KOPT-K1 (cell line): ENCODE data around the gene TREML4.

Experiments used
- H3K27ac ChIP-seq: fragments of 200-600 bp; sonication (generic); 2 replicates; pipeline ENCODE4 v1.5.1; 2016; ENCODE audit warnings: antibody characterized with exemption, mild to moderate bottlenecking, low read depth, low read length; ENCODE audit not compliant: poor library complexity, severe bottlenecking
- H3K36me3 ChIP-seq: fragments of 200-600 bp; sonication (generic); 2 replicates; pipeline ENCODE4 v1.5.1; 2017; ENCODE audit warnings: antibody characterized with exemption, mild to moderate bottlenecking, low read length, moderate library complexity; ENCODE audit not compliant: insufficient read depth
- H3K9me3 ChIP-seq: fragments of 200-600 bp; sonication (generic); 2 replicates; pipeline ENCODE4 v1.5.1; 2017; ENCODE audit warnings: antibody characterized with exemption, low read length, mild to moderate bottlenecking; ENCODE audit not compliant: insufficient read depth, poor library complexity, severe bottlenecking

TREML4 gene

DNA sequence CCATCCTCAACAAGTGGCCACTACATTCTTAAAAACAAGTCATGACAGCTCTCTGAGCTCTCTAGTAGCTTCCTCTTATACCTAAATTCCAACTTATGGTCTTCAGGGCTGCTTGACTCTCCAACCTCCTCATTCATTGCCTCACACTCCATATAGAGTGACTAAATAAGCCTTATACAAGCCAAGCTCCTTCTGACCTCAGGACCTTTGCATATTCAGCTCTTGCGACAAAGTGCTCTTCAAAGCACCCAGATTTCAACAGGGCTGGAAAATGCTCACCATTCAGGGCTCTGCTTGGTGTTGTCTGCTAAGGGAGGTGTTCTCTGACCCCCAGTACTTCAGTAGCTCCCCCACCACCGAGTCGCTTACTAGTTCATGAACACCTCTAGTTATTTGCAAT is 30.9 kb upstream of the TREML4 start:
- peaks cover 47% of the 10 kb centered on the region for H3K36me3 ChIP-seq
- H3K9me3 ChIP-seq, result no peaks in the 10 kb centered on the region
- H3K27ac ChIP-seq, result no peak overlapping the region

DNA sequence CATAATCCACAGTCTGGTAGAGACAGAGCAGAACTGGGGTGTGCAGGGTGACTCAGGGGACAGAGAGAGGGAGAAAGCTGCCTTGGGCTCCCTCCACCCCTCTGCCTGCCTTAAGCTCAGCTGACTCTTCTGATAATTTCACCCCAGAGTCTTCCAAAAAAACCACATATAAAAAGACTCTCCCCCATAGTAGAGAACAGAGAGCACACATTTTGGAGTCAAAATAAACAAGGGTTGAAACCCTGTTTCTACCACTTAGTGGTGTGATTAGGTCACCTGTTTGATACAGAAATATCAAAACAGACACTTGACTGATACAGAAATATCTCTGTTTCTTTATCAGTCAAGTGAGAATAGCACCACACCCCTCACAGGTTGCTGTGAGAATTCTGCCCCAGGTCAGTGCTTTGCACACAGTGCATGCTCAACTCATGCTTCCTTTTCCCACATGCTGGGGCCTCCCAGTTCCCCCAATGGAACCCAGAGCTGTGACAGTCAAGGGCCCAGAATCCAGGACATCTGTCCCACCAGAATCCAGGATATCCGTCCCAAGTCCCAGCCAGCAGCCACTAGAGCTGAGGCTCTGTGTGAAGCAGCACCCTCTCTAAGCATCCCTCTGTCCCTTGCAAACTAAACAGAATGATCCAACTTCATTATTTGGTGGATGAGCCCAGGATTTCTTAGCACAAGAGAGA is 28.4 kb upstream of the TREML4 start:
- Histone ChIP-seq H3K9me3 (no peaks in the 10 kb centered on the region), H3K27ac (peak overlapping the region; percentile 91), H3K36me3 (peaks cover 31% of the 10 kb centered on the region)

- H3K9me3 ChIP-seq, result no peaks in the 10 kb centered on the region
- peak overlapping the region; percentile 91 for H3K27ac ChIP-seq
Observed at GRCh38 chr6:41200296-41200900, 27.8 kb upstream of the TREML4 start.

GRCh38 chr6:41200901-41201763 is 27.0 kb upstream of the TREML4 start, which contains the start of gene TREML2:
TSS of gene TREML2 (minus strand) at chr6:41201149. CDS start at chr6:41201008, 141 bp downstream.
- peaks cover 21% of the 10 kb centered on the region; the same call in 1 of the 2 replicates for H3K36me3 ChIP-seq
- H3K27ac ChIP-seq, result peak within 1 kb of the TSS; percentile 91
- H3K9me3 ChIP-seq, result no peaks in the 10 kb centered on the region

More at GRCh38 chr6:41200296-41200900, 27.8 kb upstream of the TREML4 start:
- H3K36me3 ChIP-seq, result peaks cover 24% of the 10 kb centered on the region

DNA sequence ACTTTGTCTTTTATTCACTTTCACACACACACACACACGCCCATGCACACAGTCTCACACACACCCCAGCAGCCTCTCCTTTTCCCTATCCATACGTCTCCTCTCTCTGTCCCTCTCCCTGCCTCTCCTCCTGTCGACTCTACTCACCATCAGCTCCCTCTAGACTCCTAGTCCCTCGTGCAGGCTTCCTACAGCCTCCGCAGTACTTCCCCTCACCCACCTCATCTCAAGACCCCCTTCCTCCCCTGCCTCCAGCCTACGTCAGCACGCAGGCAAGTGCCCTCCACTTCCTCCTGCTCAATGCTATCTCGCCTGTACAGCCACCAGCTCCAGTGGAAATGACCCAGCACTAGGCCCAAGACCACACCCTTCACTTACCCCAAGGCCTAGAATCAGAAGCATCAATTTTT is 26.4 kb upstream of the TREML4 start:
- peaks cover 15% of the 10 kb centered on the region; the same call in 1 of the 2 replicates for H3K36me3 ChIP-seq
- peak overlapping the region; percentile 91 for H3K27ac ChIP-seq
- H3K9me3 ChIP-seq, result no peaks in the 10 kb centered on the region

- Histone ChIP-seq H3K27ac (no peak overlapping the region), H3K36me3 (no peaks in the 10 kb centered on the region), H3K9me3 (peaks cover 4% of the 10 kb centered on the region)
Observed at GRCh38 chr6:41204156-41204555, 24.0 kb upstream of the TREML4 start.

- Histone ChIP-seq H3K36me3 (no peaks in the 10 kb centered on the region), H3K9me3 (peaks cover 4% of the 10 kb centered on the region), H3K27ac (no peak overlapping the region)
Observed at GRCh38 chr6:41208439-41209106, 19.6 kb upstream of the TREML4 start.

DNA sequence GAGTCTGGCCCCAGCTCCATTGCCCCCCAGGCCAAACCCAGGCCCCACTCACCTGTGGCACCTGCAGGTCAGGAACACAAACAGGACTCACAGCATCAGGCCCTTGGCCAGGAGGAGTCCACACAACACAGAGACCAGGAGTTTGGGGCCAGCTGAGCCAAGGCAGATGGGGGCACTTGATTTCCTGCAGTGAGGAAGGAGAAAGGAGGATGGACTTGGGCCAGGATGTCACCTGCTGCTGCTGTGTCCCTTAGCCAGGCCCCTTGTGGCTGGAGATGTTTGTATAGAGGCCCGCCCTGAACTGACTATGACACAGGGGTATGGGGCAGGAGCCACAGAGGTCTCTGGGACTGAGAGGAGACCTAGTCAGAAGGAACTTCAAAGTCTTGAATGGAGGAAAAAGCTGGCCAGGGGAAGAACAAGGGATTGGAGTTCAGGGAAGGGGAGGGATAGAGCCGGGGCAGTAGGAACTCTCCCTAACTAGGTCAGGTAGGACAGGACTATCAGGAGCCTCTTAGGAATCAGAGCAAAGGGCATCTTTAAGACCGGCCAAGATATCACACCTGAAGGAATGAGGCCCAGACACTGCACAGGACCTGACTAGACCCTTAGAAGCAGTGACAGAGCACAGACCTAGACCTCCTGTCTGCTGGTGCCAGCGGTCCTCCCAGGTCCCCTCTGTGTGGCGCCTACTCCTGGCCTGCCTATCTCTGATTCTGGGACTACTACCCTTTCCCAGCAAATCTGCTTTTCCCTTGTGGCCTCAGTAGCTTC is 18.4 kb upstream of the TREML4 start:
- Histone ChIP-seq H3K36me3 (no peaks in the 10 kb centered on the region), H3K27ac (no peak overlapping the region), H3K9me3 (peaks cover 13% of the 10 kb centered on the region)

DNA sequence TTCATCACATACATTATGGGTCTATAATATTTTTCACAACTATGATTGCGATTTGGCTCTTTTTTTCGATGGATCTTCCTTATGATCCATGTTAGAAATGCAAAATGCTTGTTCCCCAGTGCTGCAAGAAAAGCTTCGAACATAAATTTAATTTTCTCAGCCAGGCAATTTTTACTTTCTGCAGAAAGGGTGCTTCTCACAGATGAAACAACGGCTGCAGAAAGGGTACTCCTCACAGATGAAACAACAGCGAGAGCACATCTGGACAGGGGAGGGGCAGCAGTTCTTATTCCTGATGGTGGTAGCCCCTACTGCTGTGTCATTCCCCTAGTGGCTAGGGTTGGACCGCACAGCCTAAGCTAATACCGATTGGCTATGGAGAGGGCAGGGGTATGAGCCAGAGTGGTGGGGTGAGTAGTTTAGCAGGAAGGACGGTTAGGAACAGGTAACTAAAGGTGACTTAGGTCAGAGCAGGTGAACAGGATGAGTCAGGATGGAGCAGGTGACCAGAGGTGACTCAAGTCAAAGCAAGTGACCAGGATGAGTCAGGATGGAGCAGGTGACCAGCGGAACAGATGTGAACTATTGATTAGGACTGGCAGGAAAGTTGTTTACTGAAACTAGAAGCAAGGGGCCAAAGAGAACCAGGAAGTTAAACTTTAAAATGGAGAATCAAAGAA is 13.4 kb upstream of the TREML4 start:
- H3K27ac ChIP-seq, result no peak overlapping the region
- H3K36me3 ChIP-seq, result no peaks in the 10 kb centered on the region
- H3K9me3 ChIP-seq, result peaks cover 13% of the 10 kb centered on the region

DNA sequence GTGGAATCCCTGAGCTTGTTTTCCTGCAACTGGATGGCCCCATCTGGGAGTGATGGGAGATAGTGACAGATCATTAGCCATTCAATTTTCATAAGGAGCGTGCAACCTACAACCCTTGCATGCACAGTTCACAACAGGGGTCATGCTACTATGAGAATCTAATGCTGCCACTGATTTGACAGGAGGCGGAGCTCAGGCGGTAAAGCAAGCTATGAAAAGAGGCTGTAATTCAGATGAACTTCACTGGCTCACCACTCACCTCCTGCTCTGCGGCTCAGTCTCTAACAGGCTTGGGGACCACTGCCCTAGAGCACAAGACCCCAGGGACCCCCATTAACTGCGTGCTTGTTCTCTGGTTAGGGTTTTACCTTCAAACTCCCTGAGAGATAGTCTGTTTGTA is 12.4 kb upstream of the TREML4 start:
- H3K36me3 ChIP-seq, result no peaks in the 10 kb centered on the region
- no peak overlapping the region for H3K27ac ChIP-seq
- H3K9me3 ChIP-seq, result peaks cover 23% of the 10 kb centered on the region

GRCh38 chr6:41216616-41217015 is 11.5 kb upstream of the TREML4 start:
- Histone ChIP-seq H3K36me3 (no peaks in the 10 kb centered on the region), H3K27ac (no peak overlapping the region), H3K9me3 (peaks cover 24% of the 10 kb centered on the region)

- peak overlapping the region; percentile 45 for H3K27ac ChIP-seq
Observed at GRCh38 chr6:41222045-41222444, 6.1 kb upstream of the TREML4 start.

GRCh38 chr6:41222513-41222912 is 5.6 kb upstream of the TREML4 start:
- no peaks in the 10 kb centered on the region for H3K36me3 ChIP-seq
- H3K9me3 ChIP-seq, result peaks cover 12% of the 10 kb centered on the region
- peak overlapping the region; percentile 45 for H3K27ac ChIP-seq

More at GRCh38 chr6:41222045-41222444, 6.1 kb upstream of the TREML4 start:
- Histone ChIP-seq H3K9me3 (peaks cover 12% of the 10 kb centered on the region), H3K36me3 (no peaks in the 10 kb centered on the region)

DNA sequence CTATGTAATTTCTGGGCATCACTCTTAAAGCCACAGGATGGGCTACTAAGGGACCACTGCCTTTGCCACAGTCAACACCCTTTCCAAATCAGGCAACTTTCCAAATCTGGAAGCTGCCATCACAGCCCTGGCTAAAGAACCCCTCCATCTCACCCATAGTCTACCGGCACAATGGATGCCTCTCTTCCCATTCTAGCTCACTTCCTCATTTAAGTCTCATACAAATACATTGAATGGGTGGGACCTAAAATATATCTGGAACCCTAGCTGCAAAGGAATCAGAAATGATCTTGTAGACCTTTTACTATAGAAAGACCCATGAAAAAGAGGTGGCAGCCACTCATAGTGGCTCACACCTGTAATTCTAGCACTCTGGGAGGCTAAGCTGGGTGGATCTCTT is 3.3 kb upstream of the TREML4 start:
- H3K27ac ChIP-seq, result no peak overlapping the region
- no peaks in the 10 kb centered on the region for H3K36me3 ChIP-seq
- H3K9me3 ChIP-seq, result peaks cover 11% of the 10 kb centered on the region
